HCT116 (cell line): ENCODE measurements around the gene CWC27.

Experiments
- CBX3 ChIP-seq: IDR thresholded peaks from 2 replicates; pipeline ENCODE4 v1.6.1; 2012; ENCODE audit warnings: low read depth
- EZH2phosphoT487 ChIP-seq: fragments of 200-600 bp; IDR thresholded peaks from 2 replicates; pipeline ENCODE4 v1.6.1; 2018; ENCODE audit warnings: antibody characterized with exemption, borderline replicate concordance
- JUND ChIP-seq: IDR thresholded peaks from 2 replicates; pipeline ENCODE4 v1.6.1; 2012
- POLR2A ChIP-seq: IDR thresholded peaks from 2 replicates; pipeline ENCODE4 v1.7.0; 2011; ENCODE audit warnings: borderline replicate concordance; ENCODE audit not compliant: insufficient read depth, insufficient read length; ENCODE audit errors: extremely low read depth
- POLR2AphosphoS5 ChIP-seq: IDR thresholded peaks from 2 replicates; pipeline ENCODE4 v1.6.1; 2011; ENCODE audit warnings: mild to moderate bottlenecking, low read depth, low read length, moderate library complexity
- RAD21 ChIP-seq: IDR thresholded peaks from 2 replicates; pipeline ENCODE4 v1.6.1; 2012; ENCODE audit warnings: low read depth, mild to moderate bottlenecking
- SIN3A ChIP-seq: IDR thresholded peaks from 2 replicates; pipeline ENCODE4 v1.6.1; 2012; ENCODE audit warnings: low read depth
- SP1 ChIP-seq: IDR thresholded peaks from 2 replicates; pipeline ENCODE4 v1.6.1; 2012; ENCODE audit warnings: low read depth
- SRF ChIP-seq: IDR thresholded peaks from 2 replicates; pipeline ENCODE4 v1.6.1; 2012; ENCODE audit warnings: low read depth
- YY1 ChIP-seq: IDR thresholded peaks from 2 replicates; pipeline ENCODE4 v1.6.1; 2011; ENCODE audit warnings: low read length, low read depth, moderate library complexity, mild to moderate bottlenecking; ENCODE audit not compliant: insufficient replicate concordance; ENCODE audit errors: extremely low read depth
- TF ChIP-seq, protein P1 (sequence below), 3 experiments: fragments of 200-600 bp in 1 of 3; sonication (generic) in 1 of 3; IDR thresholded peaks in 2 of 3; conservative IDR thresholded peaks in 1 of 3; 2 replicates each; pipeline ENCODE4 v1.5.1; 2012 to 2017; ENCODE audit warnings: low read depth in 2 of 3, low read length in 2 of 3, antibody characterized with exemption in 1 of 3, borderline replicate concordance in 1 of 3, control low read depth in 1 of 3, mild to moderate bottlenecking in 1 of 3, mixed read lengths in 1 of 3, mixed run types in 1 of 3, moderate library complexity in 1 of 3; ENCODE audit not compliant: insufficient read depth in 1 of 3
- TF ChIP-seq, protein P2 (sequence below): IDR thresholded peaks from 2 replicates; pipeline ENCODE4 v1.6.1; 2012

DNA sequence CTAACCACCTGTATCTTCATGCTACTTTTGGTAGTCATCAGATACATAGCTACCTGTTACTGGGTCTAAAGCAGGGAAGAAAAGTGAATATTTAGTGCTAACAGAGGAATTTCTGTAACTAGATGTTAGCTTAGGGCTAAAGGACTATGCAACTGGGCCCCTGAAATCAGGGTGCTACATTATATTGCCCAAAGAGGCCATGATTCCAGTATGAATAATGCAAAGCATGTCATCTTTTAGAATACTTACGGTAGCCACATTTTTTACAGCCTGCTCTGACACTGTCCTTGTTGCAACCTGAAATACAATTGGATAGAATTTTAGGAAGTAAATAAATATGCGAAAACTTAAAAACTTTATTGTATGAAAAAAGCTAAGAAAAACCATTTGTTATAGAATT is 14.7 kb upstream of the CWC27 start:
- TF ChIP-seq SP1 (no peak), POLR2A (no peak), EZH2phosphoT487 (no peak), JUND (no peak), CBX3 (no peak), SRF (no peak), POLR2AphosphoS5 (no peak), RAD21 (no peak), SIN3A (no peak), YY1 (no peak)
- TF ChIP-seq, protein P1, sequence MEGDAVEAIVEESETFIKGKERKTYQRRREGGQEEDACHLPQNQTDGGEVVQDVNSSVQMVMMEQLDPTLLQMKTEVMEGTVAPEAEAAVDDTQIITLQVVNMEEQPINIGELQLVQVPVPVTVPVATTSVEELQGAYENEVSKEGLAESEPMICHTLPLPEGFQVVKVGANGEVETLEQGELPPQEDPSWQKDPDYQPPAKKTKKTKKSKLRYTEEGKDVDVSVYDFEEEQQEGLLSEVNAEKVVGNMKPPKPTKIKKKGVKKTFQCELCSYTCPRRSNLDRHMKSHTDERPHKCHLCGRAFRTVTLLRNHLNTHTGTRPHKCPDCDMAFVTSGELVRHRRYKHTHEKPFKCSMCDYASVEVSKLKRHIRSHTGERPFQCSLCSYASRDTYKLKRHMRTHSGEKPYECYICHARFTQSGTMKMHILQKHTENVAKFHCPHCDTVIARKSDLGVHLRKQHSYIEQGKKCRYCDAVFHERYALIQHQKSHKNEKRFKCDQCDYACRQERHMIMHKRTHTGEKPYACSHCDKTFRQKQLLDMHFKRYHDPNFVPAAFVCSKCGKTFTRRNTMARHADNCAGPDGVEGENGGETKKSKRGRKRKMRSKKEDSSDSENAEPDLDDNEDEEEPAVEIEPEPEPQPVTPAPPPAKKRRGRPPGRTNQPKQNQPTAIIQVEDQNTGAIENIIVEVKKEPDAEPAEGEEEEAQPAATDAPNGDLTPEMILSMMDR (IDR thresholded peaks at IDR 0.05 in 2 of 3, conservative IDR thresholded peaks at IDR 0.05 in 1 of 3; ENCODE audit: borderline replicate concordance in 1 of 3, insufficient read depth in 1 of 3, low read depth in 2 of 3, low read length in 2 of 3): no peak
- TF ChIP-seq, protein P2, sequence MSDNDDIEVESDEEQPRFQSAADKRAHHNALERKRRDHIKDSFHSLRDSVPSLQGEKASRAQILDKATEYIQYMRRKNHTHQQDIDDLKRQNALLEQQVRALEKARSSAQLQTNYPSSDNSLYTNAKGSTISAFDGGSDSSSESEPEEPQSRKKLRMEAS: no peak
